HEK293 (cell line): ENCODE measurements around the gene OTX1.

Experiments
- CTCF ChIA-PET: fragments of 350-600 bp; formaldehyde crosslinking; extraction: SDS; loops from one replicate; lab custom pipeline; 2021; ENCODE audit warnings: antibody characterized with exemption; lab: Yijun Ruan, JAX
- POLR2A ChIA-PET: fragments of 300-600 bp; formaldehyde crosslinking; extraction: SDS; loops from one replicate; lab custom pipeline; 2020; ENCODE audit warnings: antibody characterized with exemption, inconsistent platforms; lab: Yijun Ruan, JAX
- H3K27ac ChIP-seq: fragments of 200-500 bp; sonication (Bioruptor generic); 2 replicates; pipeline ENCODE4 v1.5.1; 2014; ENCODE audit warnings: low read depth, low read length, control low read depth, inconsistent platforms; ENCODE audit errors: extremely low read depth
- H3K36me3 ChIP-seq, 2 experiments: fragments of 200-500 bp in 1 of 2; sonication (Bioruptor generic) in 1 of 2; 1 replicate in 1 of 2; 2 replicates in 1 of 2; pipeline ENCODE4 v1.5.1; 2014 to 2017; ENCODE audit warnings: inconsistent platforms in 2 of 2, low read length in 2 of 2; ENCODE audit not compliant: control insufficient read depth in 2 of 2, insufficient read depth in 1 of 2
- H3K4me1 ChIP-seq: fragments of 200-500 bp; sonication (Bioruptor generic); 2 replicates; pipeline ENCODE4 v1.5.1; 2014; ENCODE audit warnings: mild to moderate bottlenecking, low read length, inconsistent platforms; ENCODE audit not compliant: control insufficient read depth, insufficient read depth
- H3K4me3 ChIP-seq: 2 replicates; pipeline ENCODE4 v1.5.1; 2011; ENCODE audit warnings: low read depth, mild to moderate bottlenecking, control low read depth, low read length, moderate library complexity
- H3K9me3 ChIP-seq: fragments of 200-500 bp; sonication (Bioruptor generic); 2 replicates; pipeline ENCODE4 v1.5.1; 2014; ENCODE audit warnings: low read depth, low read length, inconsistent platforms; ENCODE audit not compliant: control insufficient read depth, insufficient read depth
- OVOL3 ChIP-seq: fragments of 450-650 bp; formaldehyde crosslinking; IDR thresholded peaks from 2 replicates; pipeline ENCODE4 v1.5.1; 2016; ENCODE audit warnings: missing biosample characterization, missing genetic modification characterization
- SETDB1 ChIP-seq: IDR thresholded peaks from one replicate; pipeline ENCODE4 v1.6.1; 2017; ENCODE audit warnings: mild to moderate bottlenecking, low read length, moderate library complexity, mixed read lengths; ENCODE audit not compliant: insufficient read length
- TRIM28 ChIP-seq: IDR thresholded peaks from 2 replicates; pipeline ENCODE4 v1.6.1; 2011; ENCODE audit warnings: low read length, control low read depth, borderline replicate concordance
- ZNF16 ChIP-seq: fragments of 450-650 bp; formaldehyde crosslinking; IDR thresholded peaks from 2 replicates; pipeline ENCODE4 v1.5.1; 2016; ENCODE audit warnings: low read depth, missing biosample characterization, missing genetic modification characterization
- ZNF248 ChIP-seq: fragments of 450-650 bp; formaldehyde crosslinking; IDR thresholded peaks from 2 replicates; pipeline ENCODE4 v1.5.1; 2017; ENCODE audit warnings: missing biosample characterization, missing genetic modification characterization
- ZNF362 ChIP-seq: fragments of 450-650 bp; formaldehyde crosslinking; IDR thresholded peaks from 2 replicates; pipeline ENCODE4 v1.5.1; 2016; ENCODE audit warnings: missing biosample characterization, missing genetic modification characterization

Gene OTX1

GRCh38 chr2:63101954-63102353 is 51.3 kb downstream of the OTX1 start (continued):
- TF ChIP-seq OVOL3 (tag by site-specific recombination) = no peak
- TF ChIP-seq ZNF362 (tag by site-specific recombination) = no peak
- TF ChIP-seq ZNF16 (tag by site-specific recombination) = no peak
- TF ChIP-seq, all 188 proteins: peak for 0

GRCh38 chr2:63104482-63104881 is 53.9 kb downstream of the OTX1 start:
- POLR2A ChIA-PET = no interaction called here

More at GRCh38 chr2:63104482-63104881, 53.9 kb downstream of the OTX1 start:
- Histone ChIP-seq H3K27ac (no peak overlapping the region), H3K4me1 (no peaks in the 10 kb centered on the region), H3K4me3 (no peak overlapping the region), H3K36me3 (no peaks in the 10 kb centered on the region), H3K9me3 (no peaks in the 10 kb centered on the region)
- TF ChIP-seq SETDB1 (peak; percentile 80), OVOL3 (tag by site-specific recombination) (no peak), TRIM28 (0 out of 2 replicates have a peak, but pooled peaks have one; percentile 20), ZNF248 (tag by site-specific recombination) (no peak)
- CTCF ChIA-PET = no interaction called here
